Psoas muscle (tissue), 8 donors: ENCODE data around the gene EIF3D. TPM values are rescaled to one million over a fixed set of nuclear protein-coding genes. Genes with fewer than 3 reads are reported as not detected.

ENCODE experiments used
- ATAC-seq, 4 donors: fragments of 200-7000 bp; cut with Tn5 transposase; one replicate each; pipeline ENCODE4 v1.9.1; 2020; ENCODE audit warnings: moderate library complexity in 3 of 4, mild to moderate bottlenecking in 2 of 4
- DNase-seq, 2 donors: peaks; one replicate each; pipeline ENCODE4 v3.0.0-alpha.2; 2020
- H3K27ac ChIP-seq: fragments of 200-600 bp; one replicate; pipeline ENCODE4 v1.8.0; 2022
- H3K27me3 ChIP-seq, 3 donors: fragments of 200-600 bp in 1 of 3; one replicate each; pipeline versions ENCODE4 v1.6.1 to v1.8.0; 2013 to 2022; ENCODE audit warnings: low read length in 2 of 3, mild to moderate bottlenecking in 2 of 3, moderate library complexity in 1 of 3; ENCODE audit not compliant: insufficient read depth in 3 of 3
- H3K36me3 ChIP-seq, 2 donors: fragments of 200-600 bp in 1 of 2; one replicate each; pipeline versions ENCODE4 v1.6.1 to v1.8.0; 2013 to 2022; ENCODE audit warnings: low read depth in 1 of 2, mild to moderate bottlenecking in 1 of 2, moderate library complexity in 1 of 2; ENCODE audit not compliant: insufficient read depth in 1 of 2
- H3K4me1 ChIP-seq: fragments of 200-600 bp; one replicate; pipeline ENCODE4 v1.8.0; 2022
- H3K4me3 ChIP-seq: fragments of 200-600 bp; one replicate; pipeline ENCODE4 v1.8.0; 2022; ENCODE audit warnings: mild to moderate bottlenecking
- H3K9me3 ChIP-seq: fragments of 200-600 bp; one replicate; pipeline ENCODE4 v1.8.0; 2022
- WGBS, 3 donors: extraction: QIAGEN DNeasy Blood & Tissue Kit; methylation state at CpG; one replicate each; pipeline versions ENCODE4 v1.1.6 to v1.1.7; 2013; 5-methylcytosine and 5-hydroxymethylcytosine counted together
- intact Hi-C, 2 donors: fragments of 100-400 bp; cut with DNase I; formaldehyde crosslinking; loops; one replicate each; pipeline versions ENCODE4 v1.11.0 to v1.14.2; 2022
- polyA plus RNA-seq, 3 donors: library from polyadenylated mRNA; stranded (reverse); fragments of 200-250 nt; gene quantifications; one replicate each; pipeline ENCODE4 v1.2.3, GENCODE V29; 2013
- total RNA-seq, 4 donors: library from RNA; stranded (reverse); fragmentation: NEBNext Ultra II Directional in 2 of 4; extraction: Animal tissue kit (Norgen Biotek cat#: 25700) in 2 of 4; gene quantifications; one replicate each; pipeline versions ENCODE4 v1.2.1 to v1.2.4, GENCODE V29; 2021 to 2023
- TF ChIP-seq, protein P1 (sequence below): fragments of 200-600 bp; IDR thresholded peaks from one replicate; pipeline ENCODE4 v1.8.0; 2022; ENCODE audit warnings: antibody characterized with exemption
- donor health status: healthy with polysubstance abuse.
- donor health status: DM: no; HTN: no; CAD: no; lungs with moderate emphysema.
- donor health status: Bipolar disorder and iron deficiency.
- donor health status: healthy.
- donor health status: DM: yes; HTN: yes; CAD: no.
- donor health status: DM: no; HTN: no; CAD: no.
- donor health status: DM: no; HTN: no; CAD: no.
- donor health status: DM: yes; HTN: yes; CAD: no.

EIF3D gene
- total and polyA plus RNA-seq, 7 donors, result 102 to 338 (median 120) TPM

DNA sequence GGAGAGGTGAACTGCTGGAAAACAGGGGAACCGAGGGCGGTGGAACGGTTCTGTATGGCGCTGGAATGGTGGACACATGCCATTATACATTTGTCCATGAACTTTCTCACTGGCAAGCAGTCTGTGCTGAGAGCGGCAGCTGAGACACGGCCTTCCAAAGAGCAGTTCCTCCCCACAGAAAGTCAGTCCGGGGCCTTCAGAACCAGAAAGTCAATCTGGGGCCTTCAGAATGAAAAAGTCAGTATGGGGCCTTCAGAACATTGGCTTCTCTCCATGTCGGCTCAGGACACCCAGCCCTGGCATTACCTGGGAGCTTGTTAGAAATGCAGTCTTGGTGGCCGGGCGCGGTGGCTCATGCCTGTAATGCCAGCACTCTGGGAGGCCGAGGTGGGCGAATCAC, 56.3 kb downstream of the EIF3D start:
- WGBS, 3 donors, result 54 to 76% (median 66%) methylated on average over 13 of the region's 13 CpGs
- H3K4me3 ChIP-seq, result no peak overlapping the region
- DNase-seq, result no peak

DNA sequence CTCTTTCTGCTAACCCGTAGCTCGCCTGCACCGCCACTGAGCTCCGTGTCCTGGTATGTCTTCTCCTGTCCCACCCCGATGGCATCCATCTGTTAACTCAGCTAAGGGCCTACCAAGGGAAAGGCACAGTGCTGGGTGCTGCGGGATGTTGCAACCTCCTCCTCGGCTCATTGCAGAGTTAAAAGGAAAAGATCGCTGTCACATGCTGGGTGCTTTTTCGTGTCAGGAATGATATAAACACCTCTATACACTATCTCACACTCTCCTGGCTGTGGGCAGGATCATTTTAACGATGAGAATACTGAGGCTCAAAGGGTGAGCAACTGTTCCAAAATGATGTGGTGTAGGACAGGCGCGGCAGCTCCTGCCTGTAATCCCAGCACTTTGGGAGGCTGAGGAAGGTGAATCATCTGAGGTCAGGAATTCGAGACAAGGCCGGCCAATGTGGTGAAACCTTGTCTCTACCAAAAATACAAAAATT, 57.6 kb downstream of the EIF3D start:
- no peaks in the 10 kb centered on the region for H3K27me3 ChIP-seq
- H3K4me3 ChIP-seq, result no peak overlapping the region
- H3K9me3 ChIP-seq, result no peaks in the 10 kb centered on the region
- DNase-seq, result no peak
- WGBS, 3 donors, result 76 to 85% (median 81%) methylated on average over 14 of the region's 14 CpGs
- TF ChIP-seq, protein P1, sequence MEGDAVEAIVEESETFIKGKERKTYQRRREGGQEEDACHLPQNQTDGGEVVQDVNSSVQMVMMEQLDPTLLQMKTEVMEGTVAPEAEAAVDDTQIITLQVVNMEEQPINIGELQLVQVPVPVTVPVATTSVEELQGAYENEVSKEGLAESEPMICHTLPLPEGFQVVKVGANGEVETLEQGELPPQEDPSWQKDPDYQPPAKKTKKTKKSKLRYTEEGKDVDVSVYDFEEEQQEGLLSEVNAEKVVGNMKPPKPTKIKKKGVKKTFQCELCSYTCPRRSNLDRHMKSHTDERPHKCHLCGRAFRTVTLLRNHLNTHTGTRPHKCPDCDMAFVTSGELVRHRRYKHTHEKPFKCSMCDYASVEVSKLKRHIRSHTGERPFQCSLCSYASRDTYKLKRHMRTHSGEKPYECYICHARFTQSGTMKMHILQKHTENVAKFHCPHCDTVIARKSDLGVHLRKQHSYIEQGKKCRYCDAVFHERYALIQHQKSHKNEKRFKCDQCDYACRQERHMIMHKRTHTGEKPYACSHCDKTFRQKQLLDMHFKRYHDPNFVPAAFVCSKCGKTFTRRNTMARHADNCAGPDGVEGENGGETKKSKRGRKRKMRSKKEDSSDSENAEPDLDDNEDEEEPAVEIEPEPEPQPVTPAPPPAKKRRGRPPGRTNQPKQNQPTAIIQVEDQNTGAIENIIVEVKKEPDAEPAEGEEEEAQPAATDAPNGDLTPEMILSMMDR, result no peak
- no peak for ATAC-seq
- H3K27ac ChIP-seq, result peak overlapping the region; percentile 20
- intact Hi-C loops, result loop anchor here in 1 of 2 donors (2.0 kb wide), 1 partner anchor 171 kb away; no protein-coding TSS in a partner anchor
- H3K4me1 ChIP-seq, result peaks cover 40% of the 10 kb centered on the region
- peaks cover 11 to 58% of the 10 kb centered on the region in 2 donors for H3K36me3 ChIP-seq

More for the DNA sequence above, 56.3 kb downstream of the EIF3D start:
- no peak for ATAC-seq
- Histone ChIP-seq H3K9me3 (no peaks in the 10 kb centered on the region), H3K36me3 (peaks cover 11 to 71% of the 10 kb centered on the region in 2 donors), H3K27ac (no peak overlapping the region), H3K4me1 (peaks cover 27% of the 10 kb centered on the region), H3K27me3 (no peaks in the 10 kb centered on the region)
- TF ChIP-seq, protein P1, result no peak
- intact Hi-C loops, result no loop called here

GRCh38 chr22:36470994-36471331, 58.0 kb downstream of the EIF3D start:
- 44 to 72% (median 61%) methylated on average over 10 of the region's 10 CpGs for WGBS, 3 donors
- intact Hi-C loops, result loop anchor here (1.0 to 2.0 kb wide), 2 partner anchors 170 kb away; no protein-coding TSS in a partner anchor
- TF ChIP-seq, protein P1, result no peak
- Histone ChIP-seq H3K27ac (peak overlapping the region; percentile 20), H3K27me3 (no peaks in the 10 kb centered on the region), H3K4me3 (no peak overlapping the region), H3K9me3 (no peaks in the 10 kb centered on the region), H3K4me1 (peaks cover 44% of the 10 kb centered on the region), H3K36me3 (peaks cover 11 to 54% of the 10 kb centered on the region in 2 donors)
- DNase-seq (no peak), ATAC-seq (no peak)

- TF ChIP-seq, protein P1, result peak; percentile 97
- peak; percentile 76 to 89 for DNase-seq
- Histone ChIP-seq H3K27ac (peak overlapping the region; percentile 97), H3K27me3 (no peaks in the 10 kb centered on the region), H3K36me3 (peaks cover 6 to 48% of the 10 kb centered on the region in 2 donors), H3K4me1 (peaks cover 50% of the 10 kb centered on the region), H3K4me3 (no peak overlapping the region), H3K9me3 (no peaks in the 10 kb centered on the region)
- 41 to 50% (median 41%) methylated on average over 14 of the region's 14 CpGs for WGBS, 3 donors
- intact Hi-C loops, result loop anchor here (1.0 to 2.0 kb wide), 2 partner anchors 169 to 170 kb away; no protein-coding TSS in a partner anchor
- ATAC-seq, result peak; percentile 49 to 79 (median 60)
These were observed 58.6 kb downstream of the EIF3D start for GRCh38 chr22:36470162-36470993.
